Measurements from ENCODE around the gene AP3B1. TPM values are rescaled to one million over a fixed set of nuclear protein-coding genes. Genes with fewer than 3 reads are reported as not detected.

The AP3B1 gene
- total RNA-seq, 3 donors from 2014 or later, result 38.5 to 55.6 (median 52.1) TPM

DNA sequence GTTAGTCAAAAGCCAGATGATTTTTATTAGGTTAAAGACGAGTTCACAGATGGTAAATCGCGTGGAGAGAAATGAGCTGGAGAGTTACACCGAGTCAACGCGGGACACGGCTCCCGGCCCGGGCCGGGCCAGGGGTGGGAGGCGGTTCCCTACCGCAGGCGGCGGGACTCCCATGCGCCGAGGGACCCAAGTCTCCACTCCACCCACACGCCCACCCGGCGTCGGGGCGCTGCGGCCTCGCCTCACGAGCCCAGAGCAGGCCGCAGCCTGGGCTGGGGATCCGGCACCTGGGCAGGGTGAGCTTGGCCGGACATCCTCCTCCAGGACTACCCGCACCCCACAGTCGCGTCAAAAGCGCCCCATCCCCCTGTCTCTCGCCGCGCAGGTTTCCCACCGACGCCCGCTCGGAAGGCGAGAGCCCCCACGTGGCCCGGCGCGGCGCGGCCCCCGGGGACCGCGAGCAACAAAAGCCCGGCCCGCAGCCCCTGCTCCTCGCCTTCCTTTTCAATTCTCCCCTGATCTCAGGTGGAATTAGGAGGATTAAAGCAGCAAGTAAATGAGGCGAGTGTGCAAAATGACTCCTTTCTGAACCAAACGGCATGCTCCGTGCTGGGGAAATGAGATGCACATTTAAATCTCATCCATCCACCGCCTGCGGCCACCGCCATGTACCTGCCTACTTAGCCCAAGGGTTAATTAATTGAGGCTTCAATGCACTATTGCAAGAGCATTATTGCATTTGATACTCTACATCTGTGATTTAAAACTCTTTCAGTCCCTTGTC lies 321.8 kb downstream of the AP3B1 start:
- no peak for DNase-seq
- TF ChIP-seq, protein P1, sequence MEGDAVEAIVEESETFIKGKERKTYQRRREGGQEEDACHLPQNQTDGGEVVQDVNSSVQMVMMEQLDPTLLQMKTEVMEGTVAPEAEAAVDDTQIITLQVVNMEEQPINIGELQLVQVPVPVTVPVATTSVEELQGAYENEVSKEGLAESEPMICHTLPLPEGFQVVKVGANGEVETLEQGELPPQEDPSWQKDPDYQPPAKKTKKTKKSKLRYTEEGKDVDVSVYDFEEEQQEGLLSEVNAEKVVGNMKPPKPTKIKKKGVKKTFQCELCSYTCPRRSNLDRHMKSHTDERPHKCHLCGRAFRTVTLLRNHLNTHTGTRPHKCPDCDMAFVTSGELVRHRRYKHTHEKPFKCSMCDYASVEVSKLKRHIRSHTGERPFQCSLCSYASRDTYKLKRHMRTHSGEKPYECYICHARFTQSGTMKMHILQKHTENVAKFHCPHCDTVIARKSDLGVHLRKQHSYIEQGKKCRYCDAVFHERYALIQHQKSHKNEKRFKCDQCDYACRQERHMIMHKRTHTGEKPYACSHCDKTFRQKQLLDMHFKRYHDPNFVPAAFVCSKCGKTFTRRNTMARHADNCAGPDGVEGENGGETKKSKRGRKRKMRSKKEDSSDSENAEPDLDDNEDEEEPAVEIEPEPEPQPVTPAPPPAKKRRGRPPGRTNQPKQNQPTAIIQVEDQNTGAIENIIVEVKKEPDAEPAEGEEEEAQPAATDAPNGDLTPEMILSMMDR (IDR thresholded peaks at IDR 0.05), result no peak
- intact Hi-C loops (cut with DNase I, micrococcal nuclease), result no loop called here

DNA sequence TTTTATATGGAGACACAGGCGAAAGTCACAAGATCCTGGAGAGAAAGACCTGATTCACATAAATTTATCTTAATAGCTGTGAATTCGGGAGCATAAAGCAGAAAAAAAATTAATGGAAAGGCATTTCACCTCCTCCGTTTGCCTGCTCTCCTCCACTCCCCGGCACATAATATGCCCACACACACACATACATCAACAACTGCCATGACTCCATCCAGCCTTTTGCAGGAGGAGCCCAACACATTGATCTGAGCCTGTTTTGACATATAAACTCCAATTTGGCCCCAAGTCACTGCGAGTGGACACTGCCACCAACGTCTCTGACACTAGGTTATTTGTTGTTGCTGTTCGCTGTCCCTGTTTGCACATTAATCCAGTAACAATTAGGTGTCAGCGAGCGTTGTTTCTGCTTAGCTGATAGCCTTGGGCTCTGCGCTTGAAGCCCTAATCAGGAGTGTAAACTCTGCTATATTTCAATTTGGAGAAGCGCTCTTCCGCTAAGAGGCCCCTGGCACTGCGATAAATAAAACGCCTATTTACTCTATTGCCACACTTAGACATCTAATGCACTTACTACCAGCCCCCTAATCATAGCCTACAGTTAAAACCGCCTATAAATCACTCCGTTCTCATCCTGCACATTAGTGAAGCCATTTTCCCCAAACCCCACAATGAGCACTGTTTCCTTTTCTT lies 322.6 kb downstream of the AP3B1 start:
- Histone ChIP-seq H3K36me3 (ENCODE audit: low read depth) (no peaks in the 10 kb centered on the region), H3K4me1 (ENCODE audit: low read depth) (no peaks in the 10 kb centered on the region), H3K9me3 (no peaks in the 10 kb centered on the region), H3K4me3 (no peak overlapping the region)
- TF ChIP-seq, protein P1 (IDR thresholded peaks at IDR 0.05), result no peak
- DNase-seq (no peak), ATAC-seq (no peak)
- intact Hi-C loops (cut with DNase I, micrococcal nuclease), result no loop called here

More for the DNA sequence above, 321.8 kb downstream of the AP3B1 start:
- Histone ChIP-seq H3K4me1 (ENCODE audit: low read depth) (no peaks in the 10 kb centered on the region), H3K9me3 (no peaks in the 10 kb centered on the region), H3K36me3 (ENCODE audit: low read depth) (no peaks in the 10 kb centered on the region), H3K4me3 (no peak overlapping the region)
- ATAC-seq, result peak; percentile 25

DNA sequence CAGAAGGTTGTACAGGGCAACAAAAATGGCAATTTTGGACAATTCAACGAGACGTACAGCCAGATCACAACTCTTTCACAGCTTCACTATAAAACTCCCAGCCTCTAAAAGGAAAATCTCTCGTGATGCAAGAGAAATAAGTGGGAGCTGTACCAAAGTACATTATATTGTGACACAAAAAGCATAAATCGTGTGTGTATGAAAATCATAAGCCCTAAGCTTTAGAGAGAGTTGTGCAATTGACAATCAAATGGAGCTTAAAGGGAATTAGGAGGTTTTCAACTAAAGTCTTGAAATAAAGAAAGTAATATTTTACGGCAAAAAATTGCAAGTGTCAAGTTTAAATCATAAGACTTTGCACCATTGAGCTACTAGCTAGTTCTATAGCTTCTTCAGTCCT lies 323.6 kb downstream of the AP3B1 start:
- TF ChIP-seq, protein P1 (IDR thresholded peaks at IDR 0.05), result no peak
- Histone ChIP-seq H3K9me3 (no peaks in the 10 kb centered on the region), H3K36me3 (ENCODE audit: low read depth) (no peaks in the 10 kb centered on the region), H3K4me3 (no peak overlapping the region), H3K4me1 (ENCODE audit: low read depth) (no peaks in the 10 kb centered on the region)
- intact Hi-C loops (cut with DNase I, micrococcal nuclease), result no loop called here
- DNase-seq, result no peak
- no peak for ATAC-seq

DNA sequence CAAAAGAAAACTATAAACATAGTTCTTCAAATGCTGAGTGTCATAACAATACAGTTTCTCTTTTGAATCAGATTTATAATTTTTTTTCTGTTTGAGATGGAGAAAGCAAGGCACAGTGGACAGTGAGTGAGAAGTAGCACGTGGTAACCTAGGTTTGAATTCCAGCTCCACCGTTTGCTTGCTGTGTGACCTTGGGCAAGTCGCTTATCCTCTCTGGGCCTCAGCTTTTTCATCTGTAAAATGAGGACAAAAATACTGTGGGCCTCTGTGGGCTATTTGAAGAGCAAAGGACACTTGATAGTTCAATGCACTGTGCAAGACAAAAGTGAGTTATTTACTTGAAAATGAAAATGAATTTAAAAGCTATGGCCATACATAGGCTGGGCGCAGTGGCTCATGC lies 330.7 kb downstream of the AP3B1 start:
- Histone ChIP-seq H3K4me1 (ENCODE audit: low read depth) (no peaks in the 10 kb centered on the region), H3K4me3 (no peak overlapping the region), H3K9me3 (no peaks in the 10 kb centered on the region), H3K36me3 (ENCODE audit: low read depth) (no peaks in the 10 kb centered on the region)
- ATAC-seq (no peak), DNase-seq (no peak)
- intact Hi-C loops (cut with DNase I, micrococcal nuclease), result no loop called here
- TF ChIP-seq, protein P1 (IDR thresholded peaks at IDR 0.05), result no peak

DNA sequence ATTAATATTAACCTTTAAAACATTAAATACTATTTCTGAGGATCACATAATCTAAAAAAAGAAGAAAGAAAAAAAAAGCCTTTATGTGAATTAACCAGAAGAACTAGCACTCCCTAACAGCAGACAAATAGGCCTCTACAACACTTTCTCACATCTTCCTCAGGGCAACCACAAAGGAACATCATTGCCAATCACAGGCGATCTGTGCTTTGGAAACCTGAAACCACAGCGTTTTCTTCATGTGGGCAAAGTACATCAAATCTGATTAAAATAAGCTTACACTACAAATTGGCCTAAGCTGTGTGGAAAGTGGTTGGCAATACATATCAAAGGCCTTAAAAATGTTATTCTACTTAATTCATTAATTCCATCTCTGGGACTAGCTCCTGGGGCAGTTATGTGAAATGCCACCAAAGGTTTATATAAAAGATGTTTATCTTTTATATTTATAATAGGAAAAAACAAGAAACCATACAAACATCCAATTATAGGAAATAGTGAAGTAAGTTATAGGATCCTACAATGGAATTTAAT lies 333.6 kb downstream of the AP3B1 start:
- Histone ChIP-seq H3K9me3 (no peaks in the 10 kb centered on the region), H3K36me3 (ENCODE audit: low read depth) (no peaks in the 10 kb centered on the region), H3K4me3 (no peak overlapping the region), H3K4me1 (ENCODE audit: low read depth) (no peaks in the 10 kb centered on the region)
- ATAC-seq, result no peak
- DNase-seq, result no peak
- intact Hi-C loops (cut with DNase I, micrococcal nuclease), result no loop called here
- TF ChIP-seq, protein P1 (IDR thresholded peaks at IDR 0.05), result no peak
